Measurements from ENCODE around the gene GMDS. TPM values are rescaled to one million over a fixed set of nuclear protein-coding genes. Genes with fewer than 3 reads are reported as not detected.

Gene GMDS
- total RNA-seq, 1 experiment from 2014 or later = 27.6 TPM

- Mint-ChIP-seq H3K4me1 (0 out of 4 replicates have a peak, but pooled peaks cover 0 to 2% of the 10 kb centered on the region in 2 experiments), H3K36me3 (ENCODE audit: insufficient read depth in 1 of 3, low read depth in 3 of 3) (peaks cover 0 to under 1% (median 0%) of the 10 kb centered on the region in 3 experiments; a peak in 1 of 7 replicates), H3K27me3 (ENCODE audit: low read depth) (no peaks in the 10 kb centered on the region), H3K4me3 (no peak overlapping the region), H3K9me3 (no peaks in the 10 kb centered on the region), H3K27ac (peak overlapping the region in 1 of 3 experiments; percentile 17; a peak in 1 of 7 replicates)
- DNase-seq = no peak
- H4K5ac ChIP-seq (ENCODE audit: insufficient read length, low read depth, low read length) = no peak overlapping the region
- no peak overlapping the region for H2BK12ac ChIP-seq (ENCODE audit: insufficient read length, low read depth, low read length)
- H2BK15ac ChIP-seq (ENCODE audit: low read depth, low read length) = no peak overlapping the region
- no peaks in the 10 kb centered on the region for H3K79me2 ChIP-seq (ENCODE audit: insufficient read depth, low read length)
- no peaks in the 10 kb centered on the region; the same call in 1 of the 2 replicates for H3K4me1 ChIP-seq (ENCODE audit: insufficient read depth, low read length)
- H3K56ac ChIP-seq (ENCODE audit: insufficient read length, low read depth, low read length) = no peak overlapping the region
- no CpG with 5 or more reads among the region's 8 CpGs for WGBS (ENCODE audit: extremely low coverage, insufficient read length, low lambda C conversion rate)
- no peak overlapping the region for H3K14ac ChIP-seq (ENCODE audit: insufficient read depth, low read length)
- no peak overlapping the region for H2BK20ac ChIP-seq (ENCODE audit: low read depth, low read length, poor library complexity, severe bottlenecking)
- no peak overlapping the region for H3K27ac ChIP-seq (ENCODE audit: insufficient read length, low read depth, low read length)
- H3K9ac ChIP-seq (ENCODE audit: extremely low read depth, insufficient read length, low read length) = no peak overlapping the region
- H3K27me3 ChIP-seq (ENCODE audit: insufficient read depth, low read length) = no peaks in the 10 kb centered on the region
- no peak overlapping the region for H2AFZ ChIP-seq (ENCODE audit: low read length)
- H4K91ac ChIP-seq (ENCODE audit: insufficient read length, low read depth, low read length) = no peak overlapping the region
- TF ChIP-seq, protein P1, sequence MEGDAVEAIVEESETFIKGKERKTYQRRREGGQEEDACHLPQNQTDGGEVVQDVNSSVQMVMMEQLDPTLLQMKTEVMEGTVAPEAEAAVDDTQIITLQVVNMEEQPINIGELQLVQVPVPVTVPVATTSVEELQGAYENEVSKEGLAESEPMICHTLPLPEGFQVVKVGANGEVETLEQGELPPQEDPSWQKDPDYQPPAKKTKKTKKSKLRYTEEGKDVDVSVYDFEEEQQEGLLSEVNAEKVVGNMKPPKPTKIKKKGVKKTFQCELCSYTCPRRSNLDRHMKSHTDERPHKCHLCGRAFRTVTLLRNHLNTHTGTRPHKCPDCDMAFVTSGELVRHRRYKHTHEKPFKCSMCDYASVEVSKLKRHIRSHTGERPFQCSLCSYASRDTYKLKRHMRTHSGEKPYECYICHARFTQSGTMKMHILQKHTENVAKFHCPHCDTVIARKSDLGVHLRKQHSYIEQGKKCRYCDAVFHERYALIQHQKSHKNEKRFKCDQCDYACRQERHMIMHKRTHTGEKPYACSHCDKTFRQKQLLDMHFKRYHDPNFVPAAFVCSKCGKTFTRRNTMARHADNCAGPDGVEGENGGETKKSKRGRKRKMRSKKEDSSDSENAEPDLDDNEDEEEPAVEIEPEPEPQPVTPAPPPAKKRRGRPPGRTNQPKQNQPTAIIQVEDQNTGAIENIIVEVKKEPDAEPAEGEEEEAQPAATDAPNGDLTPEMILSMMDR (conservative IDR thresholded peaks at IDR 0.05) = no peak
- no peaks in the 10 kb centered on the region for H3K23me2 ChIP-seq (ENCODE audit: insufficient read length, low read depth, low read length, poor library complexity, severe bottlenecking)
- no peak overlapping the region for H3K4me2 ChIP-seq (ENCODE audit: insufficient read depth, insufficient read length, low read length)
- H2BK5ac ChIP-seq (ENCODE audit: insufficient read length, low read length) = no peak overlapping the region
- no peak overlapping the region for H3K23ac ChIP-seq (ENCODE audit: insufficient read length, low read depth, low read length)
- H3K9me3 ChIP-seq (ENCODE audit: control insufficient read depth, low read depth, low read length) = no peaks in the 10 kb centered on the region
- no peak overlapping the region for H3T11ph ChIP-seq (ENCODE audit: low read length)
- no peak overlapping the region for H3K4ac ChIP-seq (ENCODE audit: low read depth, low read length)
- no peaks in the 10 kb centered on the region for H3K79me1 ChIP-seq (ENCODE audit: insufficient read depth, low read depth, low read length, poor library complexity, severe bottlenecking)
- H3K18ac ChIP-seq (ENCODE audit: insufficient read length, low read depth, low read length) = no peak overlapping the region
- H4K8ac ChIP-seq (replicated peaks; ENCODE audit: insufficient read length, low read depth, low read length) = no peak overlapping the region
- no peaks in the 10 kb centered on the region for H4K20me1 ChIP-seq (ENCODE audit: control insufficient read depth, insufficient read depth, insufficient read length)
- H2AK5ac ChIP-seq (ENCODE audit: insufficient read length, low read length) = no peak overlapping the region
- H2BK120ac ChIP-seq (ENCODE audit: low read depth, low read length, poor library complexity, severe bottlenecking) = no peak overlapping the region
Measured at GRCh38 chr6:1970151-1970561, 275.2 kb downstream of the GMDS start.
